Measurements from ENCODE around the gene MAP4K5.

Gene MAP4K5

GRCh38 chr14:50533241-50533705 is 904 bp upstream of the MAP4K5 start:
- H3K4me3 ChIP-seq (ENCODE audit: low read length in 2 of 2), result peak overlapping the region; percentile 85 to 88
- H3K9me3 ChIP-seq (ENCODE audit: control insufficient read depth in 2 of 2, low read length in 2 of 2), result no peaks in the 10 kb centered on the region
- H3K27me3 ChIP-seq (ENCODE audit: control insufficient read depth in 2 of 2, insufficient read depth in 2 of 2, low read length in 2 of 2), result no peaks in the 10 kb centered on the region
- H3K9ac ChIP-seq (ENCODE audit: low read depth in 1 of 2, low read length in 2 of 2), result peak overlapping the region; percentile 80 to 91
- peaks cover 9 to 22% of the 10 kb centered on the region in 2 donors for H3K4me1 ChIP-seq (ENCODE audit: control insufficient read depth in 2 of 2, insufficient read depth in 2 of 2, low read length in 2 of 2)
- H3K36me3 ChIP-seq (ENCODE audit: control insufficient read depth in 2 of 2, insufficient read depth in 2 of 2, low read length in 2 of 2), result no peaks in the 10 kb centered on the region
- H3K27ac ChIP-seq (ENCODE audit: low read depth in 2 of 2, low read length in 2 of 2), result peak overlapping the region; percentile 91 to 93

DNA sequence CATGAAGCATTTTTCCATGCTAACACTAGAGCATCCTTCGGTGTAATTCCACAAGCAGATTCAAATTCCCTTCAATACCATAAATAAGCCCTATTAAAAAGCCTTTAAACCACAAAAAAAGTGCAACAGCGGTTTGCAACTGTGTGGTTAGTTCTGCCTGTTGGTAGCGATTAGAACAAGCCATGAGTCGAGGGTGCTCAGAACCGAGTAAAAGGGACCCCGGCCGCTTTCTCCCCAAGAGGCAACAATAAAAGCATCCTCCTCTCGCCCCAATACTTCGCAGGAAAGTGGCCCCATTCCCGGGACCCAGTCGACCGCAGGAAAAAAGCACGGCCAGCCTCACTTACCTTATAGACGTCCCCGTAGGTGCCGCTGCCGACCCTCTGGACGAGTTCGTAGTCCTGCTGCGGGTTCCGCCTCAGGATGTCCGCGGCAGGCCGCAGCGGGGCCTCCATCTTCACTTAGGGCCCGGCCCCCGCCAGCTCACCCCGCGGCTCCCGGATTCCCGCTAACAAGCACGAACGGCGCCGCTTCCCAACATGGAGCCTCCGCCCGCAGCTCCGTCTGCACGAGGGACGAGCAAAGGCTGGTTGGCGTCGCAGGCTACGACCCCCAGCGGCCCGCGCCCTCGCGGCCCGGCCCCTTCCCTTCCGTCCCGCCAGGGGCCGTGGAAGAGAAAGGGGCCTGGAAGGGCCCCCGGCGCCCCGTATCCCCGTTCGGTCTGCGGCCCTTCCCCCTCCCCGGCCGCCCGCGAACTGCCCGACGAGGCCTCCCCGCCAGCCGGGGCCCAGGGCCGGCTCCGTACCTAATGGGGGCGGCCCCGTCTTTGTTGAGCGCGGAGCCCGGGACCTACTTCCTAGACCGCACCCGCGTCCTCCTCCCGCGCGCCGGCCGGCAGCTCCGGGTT is 521 bp downstream of the MAP4K5 start:
- peaks cover 9 to 22% of the 10 kb centered on the region in 2 donors for H3K4me1 ChIP-seq (ENCODE audit: control insufficient read depth in 2 of 2, insufficient read depth in 2 of 2, low read length in 2 of 2)

DNA sequence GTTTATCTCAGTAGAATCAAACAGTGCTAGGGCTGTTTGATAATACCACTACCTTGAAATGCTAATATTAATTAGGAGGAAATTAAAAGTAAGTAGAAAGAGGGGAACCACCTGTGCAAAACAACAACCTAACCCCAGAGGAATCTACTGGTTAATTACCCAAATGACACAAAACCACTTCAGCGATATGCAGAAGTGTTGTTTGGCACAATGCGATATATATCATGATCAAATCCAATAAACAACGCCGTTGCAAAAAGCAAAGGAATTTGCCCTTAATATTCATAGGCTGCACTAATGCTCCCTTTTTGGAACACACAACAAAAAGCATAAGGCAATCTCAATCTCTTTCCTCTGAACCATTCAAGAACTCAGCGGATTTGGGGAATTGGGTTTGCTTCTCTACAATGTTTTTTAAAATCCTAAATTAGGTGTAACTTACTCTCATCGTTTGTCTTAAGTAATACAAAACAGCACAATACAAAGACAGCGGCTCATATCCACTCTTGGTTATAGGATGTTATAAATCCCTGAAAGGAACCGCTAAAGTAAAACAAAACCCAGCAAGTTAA is 1.5 kb downstream of the MAP4K5 start:
- H3K9ac ChIP-seq (ENCODE audit: low read depth in 1 of 2, low read length in 2 of 2), result peak overlapping the region in 1 of 2 donors; percentile 91
- H3K4me3 ChIP-seq (ENCODE audit: low read length in 2 of 2), result peak overlapping the region; percentile 85 to 88
- no peaks in the 10 kb centered on the region for H3K27me3 ChIP-seq (ENCODE audit: control insufficient read depth in 2 of 2, insufficient read depth in 2 of 2, low read length in 2 of 2)
- H3K27ac ChIP-seq (ENCODE audit: low read depth in 2 of 2, low read length in 2 of 2), result peak overlapping the region in 1 of 2 donors; percentile 3
- H3K4me1 ChIP-seq (ENCODE audit: control insufficient read depth in 2 of 2, insufficient read depth in 2 of 2, low read length in 2 of 2), result peaks cover 9 to 22% of the 10 kb centered on the region in 2 donors
- H3K9me3 ChIP-seq (ENCODE audit: control insufficient read depth in 2 of 2, low read length in 2 of 2), result no peaks in the 10 kb centered on the region
- no peaks in the 10 kb centered on the region for H3K36me3 ChIP-seq (ENCODE audit: control insufficient read depth in 2 of 2, insufficient read depth in 2 of 2, low read length in 2 of 2)

More for the DNA sequence above, 521 bp downstream of the MAP4K5 start:
- Histone ChIP-seq H3K4me3 (ENCODE audit: low read length in 2 of 2) (peak overlapping the region; percentile 85 to 88), H3K9me3 (ENCODE audit: control insufficient read depth in 2 of 2, low read length in 2 of 2) (no peaks in the 10 kb centered on the region), H3K27ac (ENCODE audit: low read depth in 2 of 2, low read length in 2 of 2) (peak overlapping the region; percentile 91 to 93), H3K36me3 (ENCODE audit: control insufficient read depth in 2 of 2, insufficient read depth in 2 of 2, low read length in 2 of 2) (no peaks in the 10 kb centered on the region), H3K9ac (ENCODE audit: low read depth in 1 of 2, low read length in 2 of 2) (peak overlapping the region; percentile 80 to 91), H3K27me3 (ENCODE audit: control insufficient read depth in 2 of 2, insufficient read depth in 2 of 2, low read length in 2 of 2) (no peaks in the 10 kb centered on the region)

GRCh38 chr14:50530358-50530757 is 2.0 kb downstream of the MAP4K5 start:
- H3K9ac ChIP-seq (ENCODE audit: low read depth in 1 of 2, low read length in 2 of 2), result no peak overlapping the region
- H3K27ac ChIP-seq (ENCODE audit: low read depth in 2 of 2, low read length in 2 of 2), result no peak overlapping the region
- H3K27me3 ChIP-seq (ENCODE audit: control insufficient read depth in 2 of 2, insufficient read depth in 2 of 2, low read length in 2 of 2), result no peaks in the 10 kb centered on the region
- no peaks in the 10 kb centered on the region for H3K36me3 ChIP-seq (ENCODE audit: control insufficient read depth in 2 of 2, insufficient read depth in 2 of 2, low read length in 2 of 2)
- peak overlapping the region in 1 of 2 donors; percentile 88 for H3K4me3 ChIP-seq (ENCODE audit: low read length in 2 of 2)
- no peaks in the 10 kb centered on the region for H3K9me3 ChIP-seq (ENCODE audit: control insufficient read depth in 2 of 2, low read length in 2 of 2)
- peaks cover 9 to 22% of the 10 kb centered on the region in 2 donors for H3K4me1 ChIP-seq (ENCODE audit: control insufficient read depth in 2 of 2, insufficient read depth in 2 of 2, low read length in 2 of 2)

GRCh38 chr14:50529288-50530179 is 2.8 kb downstream of the MAP4K5 start:
- Histone ChIP-seq H3K36me3 (ENCODE audit: control insufficient read depth in 2 of 2, insufficient read depth in 2 of 2, low read length in 2 of 2) (no peaks in the 10 kb centered on the region), H3K27ac (ENCODE audit: low read depth in 2 of 2, low read length in 2 of 2) (no peak overlapping the region), H3K4me1 (ENCODE audit: control insufficient read depth in 2 of 2, insufficient read depth in 2 of 2, low read length in 2 of 2) (peaks cover 9 to 22% of the 10 kb centered on the region in 2 donors), H3K4me3 (ENCODE audit: low read length in 2 of 2) (peak overlapping the region in 1 of 2 donors; percentile 26), H3K9me3 (ENCODE audit: control insufficient read depth in 2 of 2, low read length in 2 of 2) (no peaks in the 10 kb centered on the region), H3K9ac (ENCODE audit: low read depth in 1 of 2, low read length in 2 of 2) (peak overlapping the region in 1 of 2 donors; percentile 19), H3K27me3 (ENCODE audit: control insufficient read depth in 2 of 2, insufficient read depth in 2 of 2, low read length in 2 of 2) (no peaks in the 10 kb centered on the region)

DNA sequence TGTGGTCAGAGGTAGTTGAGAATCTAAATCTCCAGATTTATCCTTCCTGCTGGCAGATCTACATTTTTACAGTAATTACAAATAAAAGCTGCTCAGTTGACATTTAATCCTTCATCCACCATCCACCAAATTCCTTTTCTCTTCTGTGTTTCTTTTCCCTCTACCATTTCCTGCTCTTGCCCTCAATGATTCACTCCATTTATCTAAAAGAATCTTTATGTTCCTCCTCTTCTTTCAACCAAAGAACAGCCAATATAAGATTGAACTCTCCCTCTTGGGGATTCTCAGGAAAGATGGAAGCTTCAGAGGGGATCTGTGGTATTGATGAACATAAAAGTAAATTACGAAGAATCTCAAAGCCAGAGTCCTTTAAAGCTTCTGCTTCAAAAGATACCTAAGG is 4.4 kb downstream of the MAP4K5 start:
- Histone ChIP-seq H3K9ac (ENCODE audit: low read depth in 1 of 2, low read length in 2 of 2) (no peak overlapping the region), H3K27ac (ENCODE audit: low read depth in 2 of 2, low read length in 2 of 2) (no peak overlapping the region), H3K36me3 (ENCODE audit: control insufficient read depth in 2 of 2, insufficient read depth in 2 of 2, low read length in 2 of 2) (no peaks in the 10 kb centered on the region), H3K4me1 (ENCODE audit: control insufficient read depth in 2 of 2, insufficient read depth in 2 of 2, low read length in 2 of 2) (peaks cover 9 to 16% of the 10 kb centered on the region in 2 donors), H3K4me3 (ENCODE audit: low read length in 2 of 2) (no peak overlapping the region), H3K9me3 (ENCODE audit: control insufficient read depth in 2 of 2, low read length in 2 of 2) (no peaks in the 10 kb centered on the region), H3K27me3 (ENCODE audit: control insufficient read depth in 2 of 2, insufficient read depth in 2 of 2, low read length in 2 of 2) (no peaks in the 10 kb centered on the region)

GRCh38 chr14:50524731-50525515 is 7.4 kb downstream of the MAP4K5 start:
- no peaks in the 10 kb centered on the region for H3K9me3 ChIP-seq (ENCODE audit: control insufficient read depth in 2 of 2, low read length in 2 of 2)
- H3K4me1 ChIP-seq (ENCODE audit: control insufficient read depth in 2 of 2, insufficient read depth in 2 of 2, low read length in 2 of 2), result peaks cover 3 to 13% of the 10 kb centered on the region in 2 donors
- H3K36me3 ChIP-seq (ENCODE audit: control insufficient read depth in 2 of 2, insufficient read depth in 2 of 2, low read length in 2 of 2), result no peaks in the 10 kb centered on the region
- H3K4me3 ChIP-seq (ENCODE audit: low read length in 2 of 2), result no peak overlapping the region
- no peaks in the 10 kb centered on the region for H3K27me3 ChIP-seq (ENCODE audit: control insufficient read depth in 2 of 2, insufficient read depth in 2 of 2, low read length in 2 of 2)
- no peak overlapping the region for H3K9ac ChIP-seq (ENCODE audit: low read depth in 1 of 2, low read length in 2 of 2)
- no peak overlapping the region for H3K27ac ChIP-seq (ENCODE audit: low read depth in 2 of 2, low read length in 2 of 2)

DNA sequence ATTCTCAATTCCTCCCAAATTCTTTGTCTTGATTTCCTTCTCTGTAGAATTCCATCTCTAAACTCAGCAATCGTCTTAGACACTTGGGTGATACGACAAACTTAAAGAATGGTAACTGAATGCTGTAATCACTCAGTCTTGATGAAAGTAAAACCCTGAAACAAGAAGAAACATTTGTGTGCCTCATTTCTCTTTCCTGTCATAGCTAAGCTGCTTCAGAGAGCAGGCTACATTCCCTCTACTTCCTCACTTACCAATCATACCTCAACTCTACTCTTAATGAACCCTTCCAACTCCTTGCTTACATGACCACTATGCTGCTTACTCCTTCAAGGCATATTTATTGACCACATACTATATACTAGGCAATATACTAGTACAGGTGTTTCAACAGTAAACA is 8.3 kb downstream of the MAP4K5 start:
- Histone ChIP-seq H3K9me3 (ENCODE audit: control insufficient read depth in 2 of 2, low read length in 2 of 2) (no peaks in the 10 kb centered on the region), H3K4me1 (ENCODE audit: control insufficient read depth in 2 of 2, insufficient read depth in 2 of 2, low read length in 2 of 2) (peaks cover under 1 to 9% of the 10 kb centered on the region in 2 donors), H3K4me3 (ENCODE audit: low read length in 2 of 2) (no peak overlapping the region), H3K27me3 (ENCODE audit: control insufficient read depth in 2 of 2, insufficient read depth in 2 of 2, low read length in 2 of 2) (no peaks in the 10 kb centered on the region), H3K36me3 (ENCODE audit: control insufficient read depth in 2 of 2, insufficient read depth in 2 of 2, low read length in 2 of 2) (no peaks in the 10 kb centered on the region), H3K9ac (ENCODE audit: low read depth in 1 of 2, low read length in 2 of 2) (no peak overlapping the region), H3K27ac (ENCODE audit: low read depth in 2 of 2, low read length in 2 of 2) (no peak overlapping the region)

DNA sequence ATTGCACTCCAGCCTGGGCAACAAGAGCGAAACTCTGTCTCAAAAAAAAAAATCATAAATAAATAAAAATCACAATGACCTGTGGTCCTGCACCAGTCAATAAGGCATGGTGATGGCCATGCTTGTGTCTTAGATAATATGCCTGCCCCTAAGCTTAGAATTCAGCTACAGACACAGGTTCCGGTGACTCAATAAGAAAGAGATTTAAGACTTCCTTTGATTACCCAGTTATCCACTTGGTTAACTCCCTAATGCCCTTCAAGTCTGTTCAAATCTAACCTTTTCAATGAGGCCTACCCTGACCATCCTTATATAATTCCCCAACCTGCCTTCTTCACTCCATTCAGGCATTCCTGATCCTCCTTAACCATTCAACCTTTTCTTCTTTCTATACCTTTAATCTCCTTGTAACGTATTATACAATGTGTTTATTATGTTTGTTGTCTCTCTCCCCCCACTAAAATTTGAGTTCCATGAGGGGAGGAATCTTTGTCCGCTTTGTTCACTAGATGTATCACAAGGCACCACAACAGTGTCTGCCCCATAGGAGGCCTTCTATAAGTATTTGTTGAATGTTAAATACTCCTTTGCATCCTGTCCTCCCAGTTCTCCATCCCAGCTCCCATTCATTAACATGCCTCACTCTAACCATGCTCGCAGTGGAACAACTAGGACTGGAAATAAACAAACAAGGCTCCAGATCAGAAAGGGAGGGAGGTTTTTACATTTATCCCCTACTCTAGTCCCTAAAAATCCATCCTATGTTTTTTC is 8.9 kb downstream of the MAP4K5 start:
- Histone ChIP-seq H3K4me1 (ENCODE audit: control insufficient read depth in 2 of 2, insufficient read depth in 2 of 2, low read length in 2 of 2) (peaks cover 0 to 9% of the 10 kb centered on the region in 2 donors), H3K27ac (ENCODE audit: low read depth in 2 of 2, low read length in 2 of 2) (no peak overlapping the region), H3K27me3 (ENCODE audit: control insufficient read depth in 2 of 2, insufficient read depth in 2 of 2, low read length in 2 of 2) (no peaks in the 10 kb centered on the region), H3K4me3 (ENCODE audit: low read length in 2 of 2) (no peak overlapping the region), H3K9ac (ENCODE audit: low read depth in 1 of 2, low read length in 2 of 2) (no peak overlapping the region), H3K36me3 (ENCODE audit: control insufficient read depth in 2 of 2, insufficient read depth in 2 of 2, low read length in 2 of 2) (no peaks in the 10 kb centered on the region), H3K9me3 (ENCODE audit: control insufficient read depth in 2 of 2, low read length in 2 of 2) (no peaks in the 10 kb centered on the region)

Measured in mucosa of rectum (tissue), 2 donors.